GM18526 (cell line): ENCODE data around the gene PCIF1.

ENCODE experiments used
- POLR2A ChIP-seq: IDR thresholded peaks from 3 replicates; pipeline ENCODE4 v1.6.1; 2011; ENCODE audit not compliant: insufficient read length; ENCODE audit errors: extremely low read depth

The PCIF1 gene

DNA sequence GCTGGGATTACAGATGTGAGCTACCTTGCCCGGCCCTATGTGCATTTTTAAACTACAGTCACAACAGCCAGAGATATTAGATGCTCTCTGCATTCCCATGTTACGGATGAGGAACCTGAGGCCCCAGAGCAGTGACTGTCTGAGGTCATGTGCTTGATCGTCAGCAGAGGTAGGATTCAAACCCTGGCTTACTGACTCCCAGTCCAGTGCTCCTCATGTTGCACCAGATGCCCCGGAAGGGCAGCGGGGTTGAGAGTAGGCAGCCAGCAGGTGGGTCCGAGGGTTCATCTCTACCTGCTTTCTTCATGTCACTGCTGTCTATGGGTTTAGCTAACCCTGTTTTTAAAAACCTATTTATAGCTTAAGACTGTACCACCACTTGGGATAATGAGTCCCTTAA is 46.8 kb downstream of the PCIF1 start:
- TF ChIP-seq POLR2A, result no peak

DNA sequence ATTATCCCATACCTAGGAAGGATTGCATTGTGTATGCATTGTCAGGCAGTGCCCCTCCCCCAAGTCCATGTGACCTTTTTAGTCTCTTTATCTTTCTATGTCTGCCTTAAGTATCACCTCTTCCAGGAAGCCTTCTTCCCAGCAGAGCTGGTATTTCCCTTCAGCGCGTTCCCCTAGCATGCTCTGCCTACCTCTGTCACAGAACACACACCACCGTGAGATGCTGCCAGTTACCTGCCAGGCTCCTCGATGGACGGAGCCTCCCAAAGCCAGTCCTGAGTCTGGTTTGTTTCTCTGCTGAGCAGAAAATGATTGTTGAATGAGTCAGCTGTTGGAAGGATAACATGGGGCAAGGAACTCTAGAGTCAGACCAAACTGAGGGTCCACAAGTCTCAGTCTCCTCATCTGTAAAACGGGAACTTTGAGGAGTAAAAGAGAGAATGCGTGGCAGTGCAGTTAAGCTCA is 48.8 kb downstream of the PCIF1 start:
- TF ChIP-seq POLR2A, result no peak

DNA sequence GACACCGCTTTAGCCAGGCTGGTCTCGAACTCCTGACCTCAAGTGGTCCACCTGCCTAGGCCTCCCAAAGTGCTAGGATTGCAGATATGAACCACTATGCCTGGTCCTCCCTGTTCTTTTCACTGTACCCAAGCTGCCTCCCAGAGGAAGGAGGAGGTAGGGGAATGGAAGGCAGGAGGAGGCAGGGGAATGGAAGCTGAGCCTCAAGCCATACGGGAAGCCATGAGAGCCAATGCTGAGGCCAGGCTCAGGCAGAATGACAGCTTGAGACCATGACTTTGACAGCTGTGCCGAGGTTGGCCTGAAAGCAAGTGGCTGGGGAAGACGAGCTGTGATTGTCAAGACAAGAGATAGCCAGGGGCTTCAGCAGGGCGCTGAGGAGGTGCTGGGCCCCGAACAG is 51.1 kb downstream of the PCIF1 start:
- no peak for TF ChIP-seq POLR2A

DNA sequence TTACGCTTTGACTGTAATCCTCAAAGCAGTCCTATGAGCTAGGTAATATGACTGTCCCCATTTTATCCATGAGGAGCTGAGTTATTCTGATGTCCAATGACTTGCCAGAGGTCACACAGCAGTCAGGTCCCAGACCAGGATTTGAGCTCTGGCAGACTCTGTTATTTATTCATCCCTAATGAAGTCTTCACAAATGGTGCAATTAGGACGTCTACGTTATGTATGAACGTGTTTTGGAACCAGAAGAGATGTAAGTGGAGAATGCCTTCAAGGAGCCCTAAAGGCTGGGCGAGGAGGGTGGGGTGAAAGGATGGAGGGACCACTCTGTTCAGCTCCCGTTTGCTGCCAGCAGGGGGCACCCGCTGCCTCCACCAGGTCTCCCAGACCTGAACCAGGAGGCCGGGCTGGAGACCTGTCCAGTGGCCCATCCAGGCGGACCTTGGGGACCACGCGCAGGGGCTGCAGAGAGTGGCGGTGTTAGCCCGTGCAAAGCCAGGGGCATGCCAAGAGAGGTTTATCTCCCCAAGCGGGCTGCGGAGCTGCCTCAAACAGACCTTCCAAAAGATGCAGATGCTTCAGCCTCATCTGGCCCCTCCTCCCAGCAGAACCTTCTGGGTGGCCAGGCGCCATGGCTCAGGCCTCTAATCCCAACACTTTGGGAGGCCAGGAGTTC is 52.8 kb downstream of the PCIF1 start:
- no peak for TF ChIP-seq POLR2A

DNA sequence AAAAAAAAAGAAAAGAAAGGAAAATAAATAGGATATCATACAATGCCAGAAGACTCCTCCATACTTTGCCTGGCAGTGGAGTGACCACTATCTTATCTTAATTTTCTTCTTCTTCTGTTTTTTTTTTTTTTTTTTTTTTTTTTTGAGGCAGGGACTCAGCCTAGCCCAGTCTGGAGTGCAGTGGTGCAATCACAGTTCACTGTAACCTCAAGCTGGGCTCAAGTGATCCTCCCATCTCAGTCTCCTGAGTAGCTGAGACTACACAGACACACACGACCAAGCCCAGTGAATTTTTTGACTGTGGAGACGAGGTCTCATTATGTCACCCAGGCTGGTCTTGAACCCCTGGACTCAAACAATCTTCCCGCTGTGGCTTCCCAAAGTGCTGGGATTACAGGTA is 57.1 kb downstream of the PCIF1 start:
- no peak for TF ChIP-seq POLR2A

DNA sequence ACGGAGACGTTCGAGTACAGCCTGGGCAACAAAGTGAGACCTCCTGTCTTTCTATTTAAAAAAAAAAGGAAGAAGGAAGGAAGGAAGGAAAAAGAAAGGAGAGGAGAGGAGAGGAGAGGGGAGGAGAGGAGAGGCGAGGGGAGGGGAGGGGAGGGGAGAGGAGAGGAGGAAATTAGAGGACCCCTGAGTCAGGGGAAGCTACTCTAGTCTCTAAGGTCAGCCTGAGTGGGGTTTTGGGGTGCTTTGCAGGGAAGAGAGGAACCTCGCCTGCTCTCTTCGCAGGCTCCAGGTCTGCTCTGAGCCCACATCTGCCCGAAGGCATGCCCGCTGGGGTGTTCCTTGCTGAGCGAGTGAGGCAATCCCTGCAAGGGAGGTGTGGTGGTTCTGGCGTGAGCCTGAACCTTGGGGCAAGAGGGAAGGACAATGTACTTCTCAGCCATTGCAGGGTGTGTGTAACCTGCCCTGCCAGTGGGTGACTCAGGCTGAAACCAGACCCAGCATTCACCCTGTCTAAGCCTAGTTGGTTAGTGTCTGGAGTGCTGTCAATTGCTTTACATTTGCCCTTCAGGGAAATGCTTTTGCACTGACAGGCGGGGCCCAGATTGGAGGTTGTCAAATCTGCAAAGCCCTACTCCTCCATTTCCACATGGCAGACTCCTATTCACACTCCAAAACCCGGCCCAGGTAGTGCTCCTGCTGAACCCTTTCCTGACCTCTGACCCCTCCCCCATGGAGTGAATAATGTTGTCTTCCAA is 58.9 kb downstream of the PCIF1 start:
- no peak for TF ChIP-seq POLR2A

DNA sequence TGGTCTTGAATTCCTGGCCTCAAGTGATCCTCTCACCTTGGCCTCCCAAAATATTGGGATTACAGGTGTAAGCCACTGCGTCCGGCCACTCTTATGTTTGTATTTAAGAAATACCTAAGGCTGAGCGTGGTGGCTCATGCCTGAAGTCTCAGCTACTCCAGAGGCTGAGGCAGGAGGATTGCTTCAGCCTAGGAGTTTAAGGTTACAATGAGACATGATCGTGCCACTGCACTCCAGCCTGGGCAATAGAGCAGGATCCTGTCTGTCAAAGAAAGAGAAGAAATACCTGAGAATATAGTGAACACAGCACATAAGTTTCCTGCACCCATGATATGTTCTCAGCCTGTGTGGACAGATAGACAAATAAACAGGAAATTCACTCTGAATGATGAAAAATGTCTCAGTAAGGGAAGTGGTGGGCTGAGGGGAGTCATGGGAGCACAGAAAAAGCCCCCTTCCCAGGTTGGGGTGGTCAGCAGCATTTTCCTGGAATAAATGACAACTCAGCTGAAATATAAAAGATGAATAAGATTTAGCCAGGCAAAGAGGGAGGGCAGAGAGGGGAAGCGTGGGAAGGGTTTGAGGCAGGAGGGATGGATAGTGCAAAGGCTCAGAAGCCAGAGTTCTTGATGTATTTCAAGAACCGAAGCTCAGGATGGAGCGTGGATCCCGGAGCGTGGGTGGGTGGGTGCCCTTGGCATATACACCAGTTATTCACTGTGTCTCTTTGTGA is 60.4 kb downstream of the PCIF1 start:
- TF ChIP-seq POLR2A, result no peak

DNA sequence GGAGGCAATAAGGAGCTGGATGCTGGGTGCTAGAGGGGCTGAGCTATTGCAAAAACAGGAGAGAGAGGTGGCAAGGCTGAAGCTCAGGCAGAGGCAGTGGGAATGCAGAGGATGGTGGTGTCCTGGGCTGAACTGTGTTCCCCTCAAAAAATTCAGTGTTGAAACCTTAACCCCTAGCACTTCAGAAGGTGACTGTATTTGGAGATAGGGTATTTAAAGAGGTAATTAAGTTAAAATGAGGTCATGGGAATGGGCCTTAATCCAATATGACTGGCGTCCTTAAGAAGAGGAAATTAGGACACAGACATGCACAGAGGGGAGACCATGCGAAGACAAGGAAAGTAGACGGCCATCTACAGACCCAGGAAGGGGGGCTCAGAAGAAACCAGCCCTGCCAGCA is 62.7 kb downstream of the PCIF1 start:
- TF ChIP-seq POLR2A, result no peak
